Activated T-helper 1 cell treated with anti-CD3 and anti-CD28 coated beads, Interleukin-12 subunit alpha, Interleukin-12 subunit beta, Interleukin-2, Interleukin-4 antibody, amounts not matched to agents 30 ng/mL and 10 ng/mL and 1 ng/mL, durations not matched to agents 14 hours and 24 hours and 36 hours (primary cell): Measurements from ENCODE around the gene MAN1A1. TPM values are rescaled to one million over a fixed set of nuclear protein-coding genes. Genes with fewer than 3 reads are reported as not detected.

Source experiments
- DNase-seq: peaks from one replicate; pipeline ENCODE4 v3.0.0; 2021; ENCODE audit warnings: low spot score
- H3K27ac Mint-ChIP-seq: one replicate; pipeline ENCODE4 v1.8.0; 2021; ENCODE audit warnings: mild to moderate bottlenecking, mixed read lengths
- H3K27me3 Mint-ChIP-seq: one replicate; pipeline ENCODE4 v1.8.0; 2022; ENCODE audit warnings: mild to moderate bottlenecking, moderate library complexity, mixed read lengths; ENCODE audit not compliant: insufficient read depth
- H3K36me3 Mint-ChIP-seq: one replicate; pipeline ENCODE4 v1.8.0; 2021; ENCODE audit warnings: low read depth, mixed read lengths
- H3K4me1 Mint-ChIP-seq: one replicate; pipeline ENCODE4 v1.8.0; 2021; ENCODE audit warnings: low read depth, mixed read lengths
- H3K4me3 Mint-ChIP-seq: one replicate; pipeline ENCODE4 v1.8.0; 2021; ENCODE audit warnings: mild to moderate bottlenecking, moderate library complexity, mixed read lengths
- H3K9me3 Mint-ChIP-seq: one replicate; pipeline ENCODE4 v1.8.0; 2021; ENCODE audit warnings: mixed read lengths
- intact Hi-C: fragments of 100-400 bp; cut with micrococcal nuclease; formaldehyde crosslinking; loops from one replicate; pipeline ENCODE4 v1.15.1; 2024
- total RNA-seq: library from RNA; stranded (reverse); gene quantifications from 2 replicates; pipeline ENCODE4 v1.2.3, GENCODE V29; 2022

MAN1A1 gene
- total RNA-seq, 1 donor from 2014 or later: 50.1 TPM

GRCh38 chr6:119201480-119201879 is 148.1 kb downstream of the MAN1A1 start:
- intact Hi-C loops: no loop called here
- peaks cover 8% of the 10 kb centered on the region for H3K4me1 Mint-ChIP-seq
- no peaks in the 10 kb centered on the region for H3K9me3 Mint-ChIP-seq
- H3K36me3 Mint-ChIP-seq: peaks cover 32% of the 10 kb centered on the region
- H3K4me3 Mint-ChIP-seq: no peak overlapping the region
- no peak for DNase-seq
- no peaks in the 10 kb centered on the region for H3K27me3 Mint-ChIP-seq
- H3K27ac Mint-ChIP-seq: no peak overlapping the region

GRCh38 chr6:119200512-119201175 is 148.9 kb downstream of the MAN1A1 start:
- Mint-ChIP-seq H3K27me3 (no peaks in the 10 kb centered on the region), H3K36me3 (peaks cover 29% of the 10 kb centered on the region), H3K9me3 (no peaks in the 10 kb centered on the region), H3K4me1 (peaks cover under 1% of the 10 kb centered on the region), H3K4me3 (no peak overlapping the region), H3K27ac (no peak overlapping the region)
- no peak for DNase-seq
- intact Hi-C loops: no loop called here

- no peak for DNase-seq
- Mint-ChIP-seq H3K36me3 (peaks cover 29% of the 10 kb centered on the region), H3K27me3 (no peaks in the 10 kb centered on the region), H3K9me3 (no peaks in the 10 kb centered on the region), H3K4me1 (no peaks in the 10 kb centered on the region), H3K4me3 (no peak overlapping the region), H3K27ac (no peak overlapping the region)
- intact Hi-C loops: no loop called here
Measured at GRCh38 chr6:119197271-119197670, 152.3 kb downstream of the MAN1A1 start.

- Mint-ChIP-seq H3K9me3 (no peaks in the 10 kb centered on the region), H3K4me1 (no peaks in the 10 kb centered on the region), H3K4me3 (no peak overlapping the region), H3K36me3 (peaks cover 32% of the 10 kb centered on the region), H3K27me3 (no peaks in the 10 kb centered on the region), H3K27ac (no peak overlapping the region)
- intact Hi-C loops: no loop called here
- DNase-seq: no peak
Measured at GRCh38 chr6:119196715-119197114, 152.8 kb downstream of the MAN1A1 start.

GRCh38 chr6:119195848-119196247 is 153.7 kb downstream of the MAN1A1 start:
- peaks cover 27% of the 10 kb centered on the region for H3K36me3 Mint-ChIP-seq
- no peaks in the 10 kb centered on the region for H3K27me3 Mint-ChIP-seq
- no peak overlapping the region for H3K27ac Mint-ChIP-seq
- no peak for DNase-seq
- no peaks in the 10 kb centered on the region for H3K4me1 Mint-ChIP-seq
- no peak overlapping the region for H3K4me3 Mint-ChIP-seq
- intact Hi-C loops: no loop called here
- no peaks in the 10 kb centered on the region for H3K9me3 Mint-ChIP-seq

- H3K27me3 Mint-ChIP-seq: no peaks in the 10 kb centered on the region
- no peak for DNase-seq
- H3K4me1 Mint-ChIP-seq: no peaks in the 10 kb centered on the region
- H3K9me3 Mint-ChIP-seq: no peaks in the 10 kb centered on the region
- H3K4me3 Mint-ChIP-seq: no peak overlapping the region
- H3K27ac Mint-ChIP-seq: no peak overlapping the region
- H3K36me3 Mint-ChIP-seq: peaks cover 23% of the 10 kb centered on the region
- intact Hi-C loops: no loop called here
Measured at GRCh38 chr6:119195204-119195603, 154.4 kb downstream of the MAN1A1 start.

- Mint-ChIP-seq H3K4me3 (no peak overlapping the region), H3K27me3 (no peaks in the 10 kb centered on the region), H3K9me3 (no peaks in the 10 kb centered on the region), H3K36me3 (peaks cover 27% of the 10 kb centered on the region), H3K4me1 (no peaks in the 10 kb centered on the region), H3K27ac (no peak overlapping the region)
- intact Hi-C loops: loop anchor here (5.0 kb wide), 1 partner anchor 66 kb away; no protein-coding TSS in a partner anchor
- no peak for DNase-seq
Measured at GRCh38 chr6:119193707-119194106, 155.9 kb downstream of the MAN1A1 start.

GRCh38 chr6:119192200-119192599 is 157.4 kb downstream of the MAN1A1 start:
- peaks cover 30% of the 10 kb centered on the region for H3K36me3 Mint-ChIP-seq
- H3K4me3 Mint-ChIP-seq: no peak overlapping the region
- no peak overlapping the region for H3K27ac Mint-ChIP-seq
- no peaks in the 10 kb centered on the region for H3K27me3 Mint-ChIP-seq
- no peaks in the 10 kb centered on the region for H3K4me1 Mint-ChIP-seq
- DNase-seq: no peak
- no peaks in the 10 kb centered on the region for H3K9me3 Mint-ChIP-seq
- intact Hi-C loops: loop anchor here (5.0 kb wide), 1 partner anchor 65 kb away; no protein-coding TSS in a partner anchor

GRCh38 chr6:119190176-119190575 is 159.4 kb downstream of the MAN1A1 start:
- no peak overlapping the region for H3K4me3 Mint-ChIP-seq
- H3K27ac Mint-ChIP-seq: no peak overlapping the region
- peaks cover 30% of the 10 kb centered on the region for H3K36me3 Mint-ChIP-seq
- H3K9me3 Mint-ChIP-seq: no peaks in the 10 kb centered on the region
- DNase-seq: no peak
- intact Hi-C loops: loop anchor here (5.0 kb wide), 1 partner anchor 63 kb away; no protein-coding TSS in a partner anchor
- no peaks in the 10 kb centered on the region for H3K4me1 Mint-ChIP-seq
- no peaks in the 10 kb centered on the region for H3K27me3 Mint-ChIP-seq

GRCh38 chr6:119189498-119189897 is 160.1 kb downstream of the MAN1A1 start:
- Mint-ChIP-seq H3K27ac (no peak overlapping the region), H3K27me3 (no peaks in the 10 kb centered on the region), H3K9me3 (no peaks in the 10 kb centered on the region), H3K4me3 (no peak overlapping the region), H3K36me3 (peaks cover 32% of the 10 kb centered on the region), H3K4me1 (peaks cover under 1% of the 10 kb centered on the region)
- no peak for DNase-seq
- intact Hi-C loops: no loop called here

GRCh38 chr6:119187596-119187995 is 162.0 kb downstream of the MAN1A1 start:
- Mint-ChIP-seq H3K27me3 (no peaks in the 10 kb centered on the region), H3K4me3 (no peak overlapping the region), H3K4me1 (peaks cover 6% of the 10 kb centered on the region), H3K27ac (no peak overlapping the region), H3K9me3 (no peaks in the 10 kb centered on the region), H3K36me3 (peaks cover 37% of the 10 kb centered on the region)
- intact Hi-C loops: no loop called here
- DNase-seq: no peak

GRCh38 chr6:119186490-119186889 is 163.1 kb downstream of the MAN1A1 start:
- intact Hi-C loops: no loop called here

GRCh38 chr6:119184008-119184648 is 165.4 kb downstream of the MAN1A1 start:
- H3K9me3 Mint-ChIP-seq: no peaks in the 10 kb centered on the region
- peaks cover 49% of the 10 kb centered on the region for H3K36me3 Mint-ChIP-seq
- intact Hi-C loops: no loop called here
- H3K27ac Mint-ChIP-seq: peak overlapping the region; percentile 71
- H3K27me3 Mint-ChIP-seq: no peaks in the 10 kb centered on the region
- DNase-seq: no peak
- peaks cover 16% of the 10 kb centered on the region for H3K4me1 Mint-ChIP-seq
- no peak overlapping the region for H3K4me3 Mint-ChIP-seq

More at GRCh38 chr6:119186490-119186889, 163.1 kb downstream of the MAN1A1 start:
- Mint-ChIP-seq H3K4me3 (no peak overlapping the region), H3K4me1 (peaks cover 6% of the 10 kb centered on the region), H3K27ac (no peak overlapping the region), H3K36me3 (peaks cover 38% of the 10 kb centered on the region), H3K27me3 (no peaks in the 10 kb centered on the region), H3K9me3 (no peaks in the 10 kb centered on the region)
- no peak for DNase-seq
